SH-SY5Y (cell line): Measurements from ENCODE around the gene SIGLEC5.
"Not testable (repeated sequence)": the region's sequence is repeated elsewhere in the genome, so short reads cannot be mapped to it uniquely, and the experiment has no call there.

ENCODE experiments used
- GATA2 ChIP-seq: IDR thresholded peaks from 2 replicates; pipeline ENCODE4 v1.6.1; 2011; ENCODE audit warnings: mild to moderate bottlenecking, low read depth, low read length
- GATA3 ChIP-seq: IDR thresholded peaks from 2 replicates; pipeline ENCODE4 v1.6.1; 2011; ENCODE audit warnings: low read depth, mild to moderate bottlenecking, low read length, moderate library complexity

The SIGLEC5 gene, protein sequence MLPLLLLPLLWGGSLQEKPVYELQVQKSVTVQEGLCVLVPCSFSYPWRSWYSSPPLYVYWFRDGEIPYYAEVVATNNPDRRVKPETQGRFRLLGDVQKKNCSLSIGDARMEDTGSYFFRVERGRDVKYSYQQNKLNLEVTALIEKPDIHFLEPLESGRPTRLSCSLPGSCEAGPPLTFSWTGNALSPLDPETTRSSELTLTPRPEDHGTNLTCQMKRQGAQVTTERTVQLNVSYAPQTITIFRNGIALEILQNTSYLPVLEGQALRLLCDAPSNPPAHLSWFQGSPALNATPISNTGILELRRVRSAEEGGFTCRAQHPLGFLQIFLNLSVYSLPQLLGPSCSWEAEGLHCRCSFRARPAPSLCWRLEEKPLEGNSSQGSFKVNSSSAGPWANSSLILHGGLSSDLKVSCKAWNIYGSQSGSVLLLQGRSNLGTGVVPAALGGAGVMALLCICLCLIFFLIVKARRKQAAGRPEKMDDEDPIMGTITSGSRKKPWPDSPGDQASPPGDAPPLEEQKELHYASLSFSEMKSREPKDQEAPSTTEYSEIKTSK

DNA sequence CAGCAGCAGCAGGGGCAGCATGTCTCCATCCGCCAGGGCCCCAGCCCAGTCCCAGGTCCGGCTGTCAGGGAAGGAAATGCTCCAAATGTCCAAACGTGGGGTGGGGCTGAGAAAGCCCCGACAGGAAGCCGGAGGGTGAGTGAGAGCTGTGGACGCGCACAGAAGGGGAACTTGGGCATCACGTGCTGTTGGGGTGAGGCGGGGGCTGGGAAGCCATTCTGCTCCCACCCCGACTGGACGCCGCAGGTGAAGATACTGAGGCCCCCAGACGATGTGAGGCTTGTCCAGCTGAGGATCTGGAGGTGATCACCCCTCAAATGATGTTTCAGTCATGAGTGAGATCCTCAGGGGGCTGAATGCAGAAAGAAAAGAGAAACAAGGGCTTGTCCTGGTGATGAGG is at the start of gene SIGLEC5:
SIGLEC5 (minus strand) TSS at position 87 of the 400 bp plus-strand sequence; CDS start at position 21, 66 bp downstream.
- TF ChIP-seq GATA2, GATA3: not testable (repeated sequence)

DNA sequence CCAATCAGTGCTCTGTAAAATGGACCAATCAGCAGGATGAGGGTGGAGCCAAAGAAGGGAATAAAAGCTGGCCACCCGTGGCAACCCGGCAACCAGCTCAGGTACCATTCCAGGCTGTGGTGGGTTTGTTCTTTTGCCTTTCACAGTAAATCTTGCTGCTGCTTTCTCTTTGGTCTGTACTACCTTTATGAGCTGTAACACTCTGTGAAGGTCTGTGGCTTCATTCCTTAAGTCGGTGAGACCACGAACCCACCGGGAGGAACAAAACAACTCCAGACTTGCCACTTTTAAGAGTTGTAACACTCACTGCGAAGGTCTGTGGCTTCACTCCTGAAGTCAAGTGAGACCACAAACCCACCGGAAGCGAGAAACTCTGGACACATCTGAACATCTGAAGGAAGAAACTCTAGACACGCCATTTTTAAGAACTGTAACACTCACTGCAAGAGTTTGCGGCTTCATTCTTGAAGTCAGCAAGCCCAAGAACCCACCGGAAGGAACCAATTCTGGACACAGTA is 46.4 kb upstream of the SIGLEC5 start:
- TF ChIP-seq GATA3 (no peak), GATA2 (no peak)

DNA sequence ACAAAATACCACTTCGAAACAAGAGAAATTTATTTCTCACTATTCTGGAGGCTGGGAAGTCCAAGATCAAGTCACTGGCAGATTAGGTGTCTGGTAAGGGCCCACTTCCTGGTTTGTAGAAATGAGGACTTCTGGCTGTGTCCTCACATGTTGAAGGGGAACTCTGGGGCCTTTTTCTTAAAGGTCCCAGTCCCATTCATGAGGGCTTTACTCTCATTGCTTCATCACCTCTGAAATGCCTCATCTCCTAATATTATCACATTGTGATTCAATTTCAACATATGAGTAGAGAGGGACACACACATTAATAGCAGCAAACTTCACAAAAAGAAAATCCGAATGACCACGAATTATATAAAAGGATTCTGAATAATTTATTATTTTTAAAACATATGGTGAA is 38.0 kb upstream of the SIGLEC5 start:
- TF ChIP-seq GATA3 (no peak), GATA2 (no peak)

DNA sequence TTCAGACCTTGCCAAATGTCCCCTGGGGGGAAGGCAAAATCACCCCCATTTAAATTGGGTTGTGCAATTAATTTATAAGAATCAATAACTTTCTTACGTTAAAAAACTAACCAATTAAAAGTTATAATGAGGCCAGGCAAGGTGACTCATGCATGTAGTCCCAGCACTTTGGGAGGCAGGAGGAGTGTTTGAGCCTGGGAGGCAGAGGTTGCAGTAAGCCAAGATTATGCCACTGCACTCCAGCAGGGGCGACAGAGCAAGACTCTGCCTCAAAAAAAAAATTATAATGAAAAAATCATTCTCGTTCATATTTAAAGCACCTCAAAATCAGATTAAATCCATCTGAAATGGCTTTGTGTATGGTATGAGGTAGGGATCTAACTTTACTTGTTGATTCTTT is 34.8 kb upstream of the SIGLEC5 start:
- no peak for TF ChIP-seq GATA3
- no peak for TF ChIP-seq GATA2

DNA sequence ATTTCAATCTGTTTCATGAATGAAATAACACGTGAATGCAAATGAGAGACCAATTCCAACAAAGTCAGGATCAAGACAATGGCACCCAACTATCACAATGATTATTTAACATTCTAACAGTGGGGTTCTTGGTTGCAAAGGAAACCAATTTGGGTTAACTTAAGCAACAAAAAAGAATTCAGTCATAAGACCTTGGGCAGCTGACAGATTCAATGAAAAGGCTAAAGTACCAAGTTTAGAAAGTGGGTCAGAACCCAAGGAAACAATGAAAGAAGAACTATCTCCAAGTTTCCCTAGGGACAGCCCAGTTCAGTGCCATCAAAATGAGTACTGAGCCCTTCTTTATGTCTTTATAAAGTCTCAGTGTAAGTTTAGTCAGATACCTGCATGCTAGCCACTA is 33.9 kb upstream of the SIGLEC5 start:
- TF ChIP-seq GATA3: no peak
- no peak for TF ChIP-seq GATA2

DNA sequence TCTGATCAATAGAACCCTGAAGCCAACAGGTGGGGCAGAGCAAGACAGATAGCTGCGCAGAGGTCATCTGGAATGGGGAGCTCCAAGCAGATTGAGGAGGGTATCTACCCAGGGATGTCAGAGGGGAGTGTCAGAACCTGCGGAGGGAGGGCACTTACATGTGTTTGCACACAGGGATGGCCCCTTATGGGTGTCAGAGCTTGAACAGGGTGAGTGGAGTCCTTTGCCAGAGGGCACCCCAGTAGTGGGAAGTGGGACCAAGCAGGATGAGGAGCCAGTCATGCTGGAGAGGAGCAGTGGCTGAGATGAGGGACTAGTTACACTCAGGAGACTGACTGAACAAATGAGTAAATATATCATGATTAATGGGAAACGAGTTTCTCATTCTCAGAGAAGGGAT is 33.4 kb upstream of the SIGLEC5 start:
- TF ChIP-seq GATA3 (no peak), GATA2 (no peak)

DNA sequence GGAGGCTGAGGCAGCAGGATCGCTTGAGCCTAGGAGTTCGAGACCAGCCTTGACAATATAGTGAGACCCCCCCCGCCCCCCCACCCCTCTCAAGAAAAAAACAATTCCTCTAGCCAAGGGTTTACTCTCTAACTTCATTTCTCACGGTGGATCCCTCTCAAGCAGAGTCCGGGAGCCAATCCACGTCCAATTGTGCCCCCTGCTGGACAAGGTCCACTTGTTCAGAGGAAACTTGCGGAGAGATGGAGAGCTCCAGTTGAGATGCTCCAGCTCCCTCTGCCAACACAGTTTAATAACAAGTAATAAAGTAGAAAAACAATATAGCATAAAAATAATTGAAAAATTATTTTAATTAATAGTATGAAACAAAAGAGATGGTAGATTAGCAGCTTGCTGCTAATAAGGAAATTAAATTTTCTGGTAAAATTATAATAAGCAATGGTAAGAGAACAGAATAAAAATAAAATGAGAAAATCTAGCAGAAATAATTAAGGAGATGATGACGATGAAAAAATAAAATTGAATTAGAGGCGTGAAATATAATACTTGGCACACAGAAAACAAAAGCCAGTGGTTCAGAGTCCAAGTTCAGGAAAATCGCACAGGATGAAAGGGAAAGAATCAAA is 30.9 kb upstream of the SIGLEC5 start:
- TF ChIP-seq GATA3 (no peak), GATA2 (no peak)

DNA sequence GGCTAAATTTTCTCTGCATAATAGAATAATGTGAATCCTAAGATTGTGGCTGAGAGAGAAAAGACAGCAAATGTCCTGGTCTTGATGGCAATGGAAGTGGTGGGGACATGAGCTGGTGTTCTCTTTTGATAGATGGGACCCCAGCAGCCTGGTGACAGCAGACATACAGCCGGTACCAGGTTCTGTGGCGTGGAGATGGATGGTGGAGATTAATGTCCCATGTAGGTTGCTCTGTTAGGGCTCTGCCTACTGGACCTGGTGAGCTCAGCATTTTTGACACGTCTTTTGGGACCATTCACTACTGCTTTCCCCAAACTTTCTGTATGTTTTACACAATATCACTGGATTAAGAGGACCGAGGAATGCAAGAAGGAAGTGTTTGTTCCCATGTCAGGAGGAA is 24.6 kb upstream of the SIGLEC5 start:
- TF ChIP-seq GATA3 (no peak), GATA2 (no peak)

DNA sequence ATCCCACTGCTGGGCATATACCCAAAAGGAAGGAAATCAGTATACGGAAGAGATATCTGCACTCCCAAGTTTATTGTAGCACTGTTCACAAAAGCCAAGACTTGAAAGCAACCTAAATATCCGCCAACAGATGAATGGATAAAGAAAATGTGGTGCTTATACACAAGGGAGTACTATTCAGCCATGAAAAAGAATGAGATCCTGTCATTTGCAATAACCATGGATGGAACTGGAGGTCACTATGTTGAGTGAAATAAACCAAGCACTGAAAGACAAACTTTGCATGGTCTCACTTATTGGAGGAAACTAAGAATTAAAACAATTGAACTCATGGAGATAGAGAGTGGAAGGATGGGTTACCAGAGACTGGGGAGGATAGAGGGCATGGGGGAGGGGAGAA is 23.0 kb upstream of the SIGLEC5 start:
- TF ChIP-seq GATA3: no peak
- TF ChIP-seq GATA2: no peak

DNA sequence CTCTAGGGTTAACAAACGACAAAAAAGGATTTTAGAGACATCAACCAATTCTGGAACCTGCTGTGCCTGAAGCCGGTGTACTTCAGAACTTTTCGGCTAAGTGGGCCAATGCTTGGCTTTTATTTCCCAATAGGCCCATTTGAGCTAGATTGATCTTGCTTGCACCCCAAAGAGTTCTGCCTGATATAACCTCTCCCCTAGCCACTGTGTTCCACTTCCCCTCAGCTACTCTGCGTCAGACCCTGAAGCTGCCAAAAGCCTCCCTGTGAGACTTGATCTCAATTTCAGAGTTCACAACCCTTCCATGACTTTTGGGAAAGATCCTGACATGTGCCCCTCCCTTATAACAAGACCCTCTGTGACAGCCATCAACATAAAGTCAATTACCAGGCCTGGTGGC is 22.1 kb upstream of the SIGLEC5 start:
- TF ChIP-seq GATA2 (no peak), GATA3 (no peak)

DNA sequence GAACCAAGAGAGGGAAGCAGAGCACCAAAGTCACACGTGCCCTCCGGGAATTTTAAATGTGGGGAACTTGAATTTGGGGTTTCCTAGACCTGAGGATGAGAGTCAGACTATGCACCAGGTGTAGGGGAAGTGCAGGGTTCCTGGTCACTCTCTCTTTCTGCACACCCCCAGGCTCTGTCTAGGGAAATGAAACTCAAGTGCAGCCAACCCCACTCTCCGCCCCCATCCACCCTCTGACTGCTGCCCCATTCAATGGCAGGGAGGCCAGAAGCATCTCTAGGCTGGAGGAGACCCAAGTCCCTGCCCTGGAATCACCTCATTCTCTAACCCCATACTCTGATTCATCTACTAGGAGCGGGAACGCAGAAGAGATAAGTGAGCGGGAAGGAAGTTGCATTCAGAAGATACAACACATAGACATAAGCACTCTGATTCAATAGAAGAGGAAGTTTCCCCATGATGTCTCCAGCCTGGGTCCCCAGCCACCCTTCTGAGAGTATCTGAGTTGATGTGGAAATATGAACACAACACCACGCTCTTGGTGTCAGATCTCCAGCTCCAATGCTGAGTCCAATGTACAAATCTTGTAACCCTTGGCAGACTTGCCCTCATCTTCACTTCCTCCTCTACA is 21.1 kb upstream of the SIGLEC5 start:
- no peak for TF ChIP-seq GATA2
- no peak for TF ChIP-seq GATA3

DNA sequence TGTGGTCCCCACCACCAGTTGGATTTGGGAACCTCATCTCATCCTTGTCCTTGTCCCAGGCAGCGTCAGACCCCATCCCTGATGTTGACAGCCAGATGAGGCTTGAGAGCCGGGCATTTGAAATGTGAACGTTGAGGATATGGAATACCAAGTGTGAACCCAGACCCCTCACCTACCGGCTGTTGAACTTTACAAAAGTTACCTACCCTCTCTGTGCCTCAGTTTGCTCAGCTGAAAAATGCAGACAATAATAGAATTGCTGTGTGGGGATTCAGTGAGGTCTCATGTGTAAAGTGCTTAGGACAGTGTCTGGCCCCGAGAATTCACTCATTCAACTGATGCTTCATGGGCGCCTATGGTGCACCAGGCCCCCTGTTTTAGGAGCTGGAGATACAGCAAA is 17.1 kb upstream of the SIGLEC5 start:
- TF ChIP-seq GATA2 (no peak), GATA3 (no peak)

DNA sequence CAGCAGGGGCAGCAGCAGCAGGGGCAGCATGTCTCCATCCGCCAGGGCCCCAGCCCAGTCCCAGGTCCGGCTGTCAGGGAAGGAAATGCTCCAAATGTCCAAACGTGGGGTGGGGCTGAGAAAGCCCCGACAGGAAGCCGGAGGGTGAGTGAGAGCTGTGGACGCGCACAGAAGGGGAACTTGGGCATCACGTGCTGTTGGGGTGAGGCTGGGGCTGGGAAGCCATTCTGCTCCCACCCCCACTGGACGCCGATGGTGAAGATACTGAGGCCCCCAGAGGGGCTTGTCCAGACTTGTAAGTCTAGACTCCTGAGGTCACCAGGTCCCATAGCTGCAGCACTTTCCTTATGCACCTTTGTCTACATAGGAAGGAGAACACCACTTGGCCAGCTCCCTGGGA is 16.5 kb upstream of the SIGLEC5 start, which contains the start of gene SIGLEC14:
SIGLEC14 (minus strand) TSS at position 96 of the 400 bp plus-strand sequence; CDS start at position 30, 66 bp downstream.
- TF ChIP-seq GATA3, GATA2: not testable (repeated sequence)
